Effector CD8-positive, alpha-beta T cell (primary cell): Measurements from ENCODE around the gene RAB8B.
"Not testable (repeated sequence)": the region's sequence is repeated elsewhere in the genome, so short reads cannot be mapped to it uniquely, and the experiment has no call there.

ENCODE experiments used
- DNase-seq: peaks from one replicate; lab custom pipeline; 2025; lab: John Stamatoyannopoulos, UW

The RAB8B gene

DNA sequence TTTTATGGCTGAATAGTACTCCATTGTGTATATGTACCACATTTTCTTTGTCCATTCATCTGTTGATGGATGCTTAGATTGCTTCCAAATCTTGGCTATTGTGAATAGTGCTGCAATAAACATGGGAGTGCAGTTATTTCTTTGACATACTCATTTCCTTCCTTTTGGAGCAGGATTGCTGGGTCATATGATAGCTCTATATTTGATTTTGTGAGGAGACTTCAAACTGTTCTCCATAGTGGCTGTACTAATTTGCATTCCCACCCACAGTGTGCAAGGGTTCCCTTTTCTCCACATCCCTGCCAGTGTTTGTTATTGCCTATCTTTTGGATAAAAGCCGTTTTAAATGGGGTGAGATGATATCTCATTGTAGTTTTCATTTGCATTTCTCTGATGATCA, 47.7 kb downstream of the RAB8B start:
- DNase-seq, result not testable (repeated sequence)

GRCh38 chr15:63238171-63238570, 48.8 kb downstream of the RAB8B start:
- no peak for DNase-seq

- no peak for DNase-seq
These were observed 49.4 kb downstream of the RAB8B start for GRCh38 chr15:63238796-63239195.

DNA sequence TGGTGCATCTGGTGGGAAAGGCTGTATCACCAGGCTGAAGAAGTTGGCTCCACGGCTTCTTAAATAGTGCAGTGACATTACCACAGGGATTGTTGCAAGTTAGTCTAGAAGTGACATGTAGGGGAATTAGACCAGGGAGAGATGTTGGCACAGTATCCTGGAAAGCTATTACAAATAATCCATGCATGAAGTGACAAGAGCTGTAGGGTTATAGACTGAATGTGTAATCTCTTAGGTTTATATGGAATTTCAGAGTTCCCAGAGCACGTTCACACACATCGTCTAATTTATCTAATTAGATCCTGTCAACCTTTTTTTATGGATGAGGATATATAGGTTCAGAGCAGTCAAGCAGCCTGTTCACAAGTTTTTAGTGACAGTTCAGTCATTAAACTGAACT, 50.7 kb downstream of the RAB8B start:
- no peak for DNase-seq

DNA sequence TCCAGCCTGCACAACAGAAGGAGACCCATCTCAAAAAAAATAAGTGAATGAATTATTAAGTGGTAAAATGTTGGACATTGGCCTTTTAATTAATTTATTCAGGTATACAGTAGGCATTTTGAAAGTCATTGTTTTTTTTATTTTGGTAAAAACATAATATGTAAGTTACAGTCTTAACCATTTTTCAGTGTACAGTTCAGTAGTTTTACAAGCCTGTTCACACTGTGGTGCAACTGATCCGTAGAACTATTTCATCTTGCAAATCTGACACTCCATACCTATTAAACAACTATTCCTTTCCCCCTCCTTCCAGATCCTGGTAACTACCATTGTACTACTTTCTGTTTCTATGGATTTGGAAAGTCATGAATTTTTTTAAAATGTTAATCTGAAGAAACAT, 51.9 kb downstream of the RAB8B start:
- DNase-seq, result no peak

DNA sequence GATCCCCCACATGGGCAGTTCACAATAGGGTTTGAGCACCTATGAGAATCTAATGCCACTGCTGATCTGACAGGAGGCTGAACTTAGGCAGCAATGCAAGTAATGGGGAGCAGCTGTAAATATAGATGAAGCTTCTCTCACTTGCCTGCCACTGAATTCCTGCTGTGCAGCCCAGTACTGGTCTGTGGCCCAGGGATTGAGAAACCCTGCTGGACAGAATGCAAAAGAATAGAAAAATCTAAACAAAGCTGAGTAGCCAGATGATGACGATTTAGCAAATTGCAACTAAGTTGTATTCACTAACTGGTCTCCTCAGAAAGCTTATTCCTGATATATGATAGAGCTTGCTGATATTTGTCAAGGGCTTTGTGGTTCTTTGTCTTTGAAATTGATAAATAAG, 53.7 kb downstream of the RAB8B start:
- DNase-seq, result no peak

DNA sequence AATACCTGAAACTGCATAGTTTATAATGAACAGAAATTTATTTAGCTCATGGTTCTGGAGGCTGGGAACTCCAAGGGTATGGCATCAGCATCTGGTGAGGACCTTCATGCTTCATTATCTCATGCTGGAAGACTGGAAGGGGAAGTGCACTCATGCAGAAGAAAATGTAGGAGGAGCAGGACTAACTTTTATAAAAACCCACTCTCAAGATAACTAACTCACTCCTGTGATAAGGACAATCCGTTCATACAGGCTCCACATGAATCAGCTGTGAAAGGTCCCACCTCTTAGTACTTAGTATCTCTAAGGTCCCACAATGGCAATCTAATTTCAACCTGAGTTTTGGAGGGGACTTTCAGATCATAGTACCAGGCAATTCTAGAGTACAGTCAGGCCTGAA, 54.4 kb downstream of the RAB8B start:
- DNase-seq, result no peak

DNA sequence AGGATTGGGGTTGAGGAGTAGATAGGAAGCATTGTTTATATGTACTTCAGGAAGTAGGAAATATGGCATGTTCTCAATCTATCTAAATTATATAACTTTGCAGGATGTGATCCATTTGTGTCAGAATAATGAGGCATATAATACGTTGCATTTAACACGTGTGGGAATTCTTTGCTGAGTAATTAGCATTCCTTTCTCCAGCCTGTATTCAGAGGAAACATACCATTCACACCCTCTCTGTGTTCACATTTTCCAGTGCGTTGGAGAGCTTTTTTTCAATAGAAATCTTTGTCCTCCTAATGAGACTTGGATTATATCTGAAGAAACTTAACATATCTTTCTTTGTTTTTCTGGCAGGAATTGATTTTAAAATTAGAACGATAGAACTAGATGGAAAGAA, 55.0 kb downstream of the RAB8B start:
- no peak for DNase-seq

GRCh38 chr15:63244976-63245645, 55.7 kb downstream of the RAB8B start:
- DNase-seq, result no peak

DNA sequence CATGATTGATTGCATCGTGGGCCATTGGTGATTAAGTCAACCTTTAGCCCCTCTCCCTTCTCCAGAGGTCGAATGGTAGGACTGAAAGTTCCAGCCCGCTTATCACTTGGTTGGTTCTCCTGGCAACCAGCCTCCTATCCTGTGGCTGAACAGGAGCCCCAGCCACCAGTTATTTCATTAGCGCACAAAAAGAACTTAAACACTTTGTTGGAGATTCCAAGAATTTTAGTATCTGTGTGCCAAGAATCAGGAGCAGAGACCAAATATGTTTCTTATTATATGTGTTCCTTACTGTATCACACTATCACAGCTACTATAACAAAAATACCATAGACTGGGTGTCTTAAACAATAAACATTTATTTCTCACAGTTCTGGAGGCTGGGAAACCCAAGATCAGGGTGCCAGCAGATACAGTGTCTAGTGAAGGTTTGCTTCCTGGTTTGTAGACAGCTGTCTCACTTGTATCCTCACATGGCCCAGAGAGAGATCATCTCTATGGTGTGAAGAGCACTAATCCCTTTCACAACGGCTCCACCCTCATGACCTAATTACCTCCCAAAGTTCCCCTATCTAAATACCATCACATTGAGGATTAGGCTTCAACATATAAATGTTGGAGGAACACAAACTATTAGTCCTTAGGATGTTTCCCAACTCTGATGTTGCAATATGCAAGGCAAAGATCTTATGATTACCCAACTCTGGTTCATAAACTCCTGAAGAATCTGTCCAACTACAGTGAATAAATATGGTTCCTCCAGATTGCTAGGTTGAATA, 57.5 kb downstream of the RAB8B start:
- DNase-seq, result no peak

- no peak for DNase-seq
These were observed 61.0 kb downstream of the RAB8B start for GRCh38 chr15:63250312-63250965.

DNA sequence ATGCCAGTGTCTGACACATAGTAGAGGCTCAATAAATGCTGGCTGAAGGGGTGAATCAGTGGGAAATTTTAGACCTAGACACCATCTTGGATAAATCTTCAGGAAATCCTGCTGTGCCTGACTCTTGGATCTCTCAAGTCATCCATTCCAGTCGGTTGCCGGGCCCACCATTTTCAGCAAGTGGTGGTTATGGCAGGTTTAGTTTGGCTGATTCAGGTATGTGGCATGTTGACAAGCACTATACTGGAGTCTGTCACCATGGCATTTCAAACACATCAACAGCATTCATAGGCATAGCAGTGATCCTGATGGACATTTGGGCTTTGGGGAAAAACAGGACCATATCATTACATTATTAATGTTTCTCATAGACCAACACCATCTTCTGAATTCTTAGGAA, 62.3 kb downstream of the RAB8B start:
- DNase-seq, result no peak

GRCh38 chr15:63252292-63252691, 62.9 kb downstream of the RAB8B start:
- no peak for DNase-seq

- no peak for DNase-seq
These were observed 65.6 kb downstream of the RAB8B start for GRCh38 chr15:63254991-63255390.

GRCh38 chr15:63255489-63255990, 66.1 kb downstream of the RAB8B start:
- no peak for DNase-seq

DNA sequence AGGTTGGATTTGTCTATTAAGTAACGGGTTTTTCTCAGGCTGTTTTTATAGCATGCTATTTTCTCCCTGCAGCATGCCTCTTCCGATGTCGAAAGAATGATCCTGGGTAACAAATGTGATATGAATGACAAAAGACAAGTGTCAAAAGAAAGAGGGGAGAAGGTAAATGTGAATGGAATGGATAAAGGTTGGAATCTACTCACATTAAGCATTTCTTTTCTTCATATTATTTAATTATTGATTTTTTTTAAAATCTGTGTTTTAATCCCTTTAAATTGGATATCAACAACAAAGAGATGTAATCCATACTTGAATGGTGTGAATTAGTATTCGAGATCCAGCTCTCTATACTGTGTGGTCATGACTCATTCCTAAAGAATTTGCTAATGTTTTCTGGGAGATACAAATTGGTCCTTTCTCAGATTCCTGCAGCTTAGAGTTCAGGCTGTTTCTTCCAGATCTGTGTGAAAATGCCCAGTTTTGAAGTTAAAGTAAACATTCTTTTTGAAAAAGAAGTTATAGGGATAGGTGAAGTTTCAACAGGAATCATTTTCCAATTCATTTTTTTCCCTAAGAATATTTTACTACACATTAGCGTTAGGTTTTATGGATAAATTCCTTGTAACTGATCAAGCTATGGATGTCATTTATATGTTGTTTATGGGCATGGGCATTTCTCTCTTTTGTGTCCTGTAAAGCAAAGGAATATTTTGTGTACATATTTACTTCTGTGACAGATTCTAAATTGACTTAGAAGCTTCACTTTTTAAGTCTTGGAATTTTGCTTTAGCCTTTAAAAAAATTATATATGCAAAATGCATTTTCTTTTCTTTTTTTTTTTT, 67.2 kb downstream of the RAB8B start:
- no peak for DNase-seq

- DNase-seq, result no peak
These were observed 69.3 kb downstream of the RAB8B start for GRCh38 chr15:63258658-63259057.

- no peak for DNase-seq
These were observed 71.4 kb downstream of the RAB8B start for GRCh38 chr15:63260791-63261190.

DNA sequence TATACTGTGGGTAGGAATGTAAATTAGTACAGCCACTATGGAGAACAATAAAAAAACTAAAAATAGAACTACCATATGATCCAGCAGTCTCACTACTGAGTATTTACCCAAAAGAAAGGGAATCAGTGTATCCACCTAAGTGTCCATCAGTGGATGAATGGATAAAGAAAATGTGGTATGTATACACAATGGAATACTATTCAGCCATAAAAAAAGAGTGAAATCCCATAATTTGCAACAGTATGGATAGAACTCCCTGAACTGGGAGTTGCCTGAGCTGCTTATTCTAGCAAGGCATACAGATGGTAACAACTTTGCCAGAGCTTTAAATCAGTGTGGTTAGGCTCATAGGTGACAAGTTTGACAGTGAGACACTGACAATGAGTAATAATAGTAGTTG, 71.9 kb downstream of the RAB8B start:
- no peak for DNase-seq

DNA sequence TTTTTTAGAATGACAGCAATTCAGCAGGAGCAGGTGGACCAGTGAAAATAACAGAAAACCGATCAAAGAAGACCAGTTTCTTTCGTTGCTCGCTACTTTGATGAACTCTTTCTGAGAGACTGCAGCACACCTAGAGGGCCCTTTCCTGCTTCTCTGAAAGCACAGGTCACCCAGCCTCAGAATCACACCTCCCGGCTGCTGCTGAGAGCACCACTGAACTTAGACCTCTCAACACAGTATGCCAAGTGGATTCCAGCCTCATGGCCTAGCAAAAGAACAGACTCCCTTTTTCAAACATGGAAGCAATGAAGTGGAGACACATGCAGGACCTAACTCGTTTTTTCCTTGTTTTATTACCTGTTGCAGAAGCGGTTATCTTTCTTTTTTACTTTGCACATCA, 74.1 kb downstream of the RAB8B start:
- no peak for DNase-seq

DNA sequence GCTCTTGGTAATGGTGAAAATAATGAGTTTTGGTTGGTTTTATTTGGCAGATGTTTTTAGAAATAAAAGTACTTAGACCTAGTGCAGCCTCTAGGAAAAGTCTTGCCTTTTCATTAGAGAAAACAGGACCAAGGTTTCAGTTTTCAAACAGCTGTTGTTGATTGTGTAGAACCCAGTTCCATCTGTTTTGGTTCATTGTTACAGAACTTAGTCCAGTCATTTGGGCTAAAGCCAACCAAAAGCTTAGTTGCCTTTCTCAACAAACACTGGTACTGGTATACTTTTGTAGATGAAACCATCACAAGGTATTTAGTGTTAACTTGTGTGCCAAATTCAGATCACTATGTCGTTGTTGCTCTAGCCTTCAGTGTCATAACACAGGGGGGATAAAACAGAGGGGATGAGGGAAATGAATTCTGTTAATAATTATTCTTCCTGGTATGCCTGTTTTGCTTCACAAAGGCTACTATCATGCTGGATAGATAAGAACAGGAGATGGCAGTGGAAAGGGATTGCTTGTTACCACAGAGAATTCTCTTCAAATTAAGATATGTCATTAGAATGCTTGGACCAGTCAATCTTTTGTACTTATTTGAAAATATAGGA, 75.4 kb downstream of the RAB8B start:
- no peak for DNase-seq

DNA sequence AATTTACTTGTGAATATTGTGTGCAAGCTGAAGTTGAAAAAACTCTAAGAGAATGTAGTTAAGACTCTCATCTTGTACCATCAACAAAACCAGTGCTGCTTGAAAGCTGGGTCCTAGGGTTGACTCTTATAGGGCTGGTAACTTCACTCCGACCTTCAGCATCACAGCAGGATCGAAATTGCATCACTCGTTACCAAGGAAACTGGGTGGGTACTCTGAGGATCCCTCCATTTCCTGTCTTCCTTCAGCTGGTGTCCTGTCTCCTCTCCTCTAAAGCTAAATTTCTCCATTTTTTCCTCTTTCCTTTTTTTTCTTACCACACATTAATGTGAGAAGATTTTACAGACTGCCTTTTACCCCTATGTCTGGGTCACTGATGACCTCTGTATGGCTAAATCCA, 85.0 kb downstream of the RAB8B start:
- no peak for DNase-seq
